ENCODE results near the gene PAK3. TPM values are rescaled to one million over a fixed set of nuclear protein-coding genes. Genes with fewer than 3 reads are reported as not detected.

PAK3 gene
- total RNA-seq, 1 donor from 2014 or later = 13.7 TPM

GRCh38 chrX:111165902-111166301, 69.9 kb downstream of the PAK3 start:
- Mint-ChIP-seq H3K36me3 (ENCODE audit: low read depth, unreplicated experiment) (no peaks in the 10 kb centered on the region), H3K9me3 (ENCODE audit: unreplicated experiment) (no peaks in the 10 kb centered on the region), H3K4me1 (ENCODE audit: low read depth, unreplicated experiment) (no peaks in the 10 kb centered on the region), H3K4me3 (ENCODE audit: unreplicated experiment) (no peak overlapping the region), H3K27ac (ENCODE audit: unreplicated experiment) (no peak overlapping the region), H3K27me3 (ENCODE audit: low read depth, unreplicated experiment) (no peaks in the 10 kb centered on the region)
- Histone ChIP-seq H3K4me3 (ENCODE audit: insufficient read depth, low read depth, low read length) (no peak overlapping the region), H3K79me2 (ENCODE audit: insufficient read depth, low read length) (no peaks in the 10 kb centered on the region), H3K36me3 (ENCODE audit: insufficient read depth, low read length) (no peaks in the 10 kb centered on the region), H3K27me3 (ENCODE audit: insufficient read depth, low read length) (no peaks in the 10 kb centered on the region), H3K4me2 (ENCODE audit: low read length) (no peak overlapping the region), H3K27ac (ENCODE audit: low read depth, low read length) (no peak overlapping the region), H3K4me1 (ENCODE audit: insufficient read depth, low read length) (no peaks in the 10 kb centered on the region), H2AFZ (ENCODE audit: low read depth, low read length) (no peak overlapping the region), H3K9ac (ENCODE audit: low read length) (no peak overlapping the region), H4K20me1 (ENCODE audit: insufficient read depth, low read length) (no peaks in the 10 kb centered on the region), H3K9me3 (ENCODE audit: insufficient read depth, low read depth, low read length) (no peaks in the 10 kb centered on the region)
- FAIRE-seq (peak; percentile 55), DNase-seq (ENCODE audit: low read depth) (no peak)
- TF ChIP-seq CTCF (IDR thresholded peaks at IDR 0.05; ENCODE audit: insufficient read depth, low read depth, low read length) = no peak
- no peak for TF ChIP-seq EZH2 (IDR thresholded peaks at IDR 0.05; ENCODE audit: insufficient read depth, low read length)

DNA sequence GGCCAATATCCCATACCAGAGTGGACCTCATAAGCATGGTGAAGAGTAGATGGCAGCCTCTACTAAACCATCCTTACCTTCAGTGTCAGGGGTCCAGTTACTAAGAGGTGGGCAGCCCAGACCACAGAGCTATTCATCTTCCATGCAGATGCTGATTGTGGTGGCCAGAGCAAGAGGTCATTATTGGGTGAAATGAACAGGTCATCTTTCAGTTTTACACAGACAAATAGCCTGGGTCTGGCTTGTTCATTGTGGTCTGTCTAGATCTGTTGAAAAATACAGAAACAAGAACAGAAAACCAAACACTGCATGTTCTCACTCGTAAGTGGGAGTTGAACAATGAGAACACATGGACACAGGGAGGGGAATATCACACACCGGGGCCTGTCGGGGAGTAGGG, 71.3 kb downstream of the PAK3 start:
- TF ChIP-seq EZH2 (IDR thresholded peaks at IDR 0.05; ENCODE audit: insufficient read depth, low read length) = no peak
- no peak for TF ChIP-seq CTCF (IDR thresholded peaks at IDR 0.05; ENCODE audit: insufficient read depth, low read depth, low read length)
- Histone ChIP-seq H3K9ac (ENCODE audit: low read length) (no peak overlapping the region), H4K20me1 (ENCODE audit: insufficient read depth, low read length) (no peaks in the 10 kb centered on the region), H3K4me2 (ENCODE audit: low read length) (no peak overlapping the region), H3K27me3 (ENCODE audit: insufficient read depth, low read length) (no peaks in the 10 kb centered on the region), H3K4me3 (ENCODE audit: insufficient read depth, low read depth, low read length) (no peak overlapping the region), H3K4me1 (ENCODE audit: insufficient read depth, low read length) (no peaks in the 10 kb centered on the region), H2AFZ (ENCODE audit: low read depth, low read length) (no peak overlapping the region), H3K9me3 (ENCODE audit: insufficient read depth, low read depth, low read length) (no peaks in the 10 kb centered on the region), H3K36me3 (ENCODE audit: insufficient read depth, low read length) (no peaks in the 10 kb centered on the region), H3K79me2 (ENCODE audit: insufficient read depth, low read length) (no peaks in the 10 kb centered on the region), H3K27ac (ENCODE audit: low read depth, low read length) (no peak overlapping the region)
- DNase-seq (ENCODE audit: low read depth) = no peak
- H3K27me3 Mint-ChIP-seq (ENCODE audit: low read depth, unreplicated experiment) = no peaks in the 10 kb centered on the region
- no peaks in the 10 kb centered on the region for H3K4me1 Mint-ChIP-seq (ENCODE audit: low read depth, unreplicated experiment)
- H3K36me3 Mint-ChIP-seq (ENCODE audit: low read depth, unreplicated experiment) = no peaks in the 10 kb centered on the region
- no peak overlapping the region for H3K4me3 Mint-ChIP-seq (ENCODE audit: unreplicated experiment)
- peak; percentile 72 for FAIRE-seq
- no peak overlapping the region for H3K27ac Mint-ChIP-seq (ENCODE audit: unreplicated experiment)
- no peaks in the 10 kb centered on the region for H3K9me3 Mint-ChIP-seq (ENCODE audit: unreplicated experiment)

DNA sequence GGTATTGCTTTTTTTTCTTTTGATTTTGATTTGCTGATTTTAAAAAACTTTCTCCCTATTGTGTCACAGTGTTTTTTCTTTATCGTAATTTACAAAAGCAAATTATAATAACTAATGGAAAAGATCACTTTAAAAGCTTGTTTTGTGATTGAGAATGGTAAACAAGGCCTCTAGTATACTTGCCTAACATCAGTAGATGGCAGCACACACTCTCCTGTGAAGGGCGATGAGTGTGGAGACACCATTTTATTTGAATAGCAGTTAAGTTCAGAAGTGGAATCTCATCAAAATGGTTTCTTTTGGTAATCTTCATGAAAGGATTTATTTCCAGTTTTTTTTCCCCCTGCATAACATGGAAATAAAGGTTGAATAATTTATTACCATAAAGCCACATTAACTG, 72.3 kb downstream of the PAK3 start:
- FAIRE-seq (peak; percentile 66), DNase-seq (ENCODE audit: low read depth) (no peak)
- Mint-ChIP-seq H3K36me3 (ENCODE audit: low read depth, unreplicated experiment) (no peaks in the 10 kb centered on the region), H3K27ac (ENCODE audit: unreplicated experiment) (no peak overlapping the region), H3K4me3 (ENCODE audit: unreplicated experiment) (no peak overlapping the region), H3K27me3 (ENCODE audit: low read depth, unreplicated experiment) (no peaks in the 10 kb centered on the region), H3K9me3 (ENCODE audit: unreplicated experiment) (no peaks in the 10 kb centered on the region), H3K4me1 (ENCODE audit: low read depth, unreplicated experiment) (no peaks in the 10 kb centered on the region)
- Histone ChIP-seq H2AFZ (ENCODE audit: low read depth, low read length) (no peak overlapping the region), H3K36me3 (ENCODE audit: insufficient read depth, low read length) (no peaks in the 10 kb centered on the region), H3K79me2 (ENCODE audit: insufficient read depth, low read length) (no peaks in the 10 kb centered on the region), H3K9me3 (ENCODE audit: insufficient read depth, low read depth, low read length) (no peaks in the 10 kb centered on the region), H3K27ac (ENCODE audit: low read depth, low read length) (no peak overlapping the region), H4K20me1 (ENCODE audit: insufficient read depth, low read length) (no peaks in the 10 kb centered on the region), H3K27me3 (ENCODE audit: insufficient read depth, low read length) (no peaks in the 10 kb centered on the region), H3K4me1 (ENCODE audit: insufficient read depth, low read length) (no peaks in the 10 kb centered on the region), H3K4me3 (ENCODE audit: insufficient read depth, low read depth, low read length) (no peak overlapping the region), H3K9ac (ENCODE audit: low read length) (no peak overlapping the region), H3K4me2 (ENCODE audit: low read length) (no peak overlapping the region)
- TF ChIP-seq CTCF (IDR thresholded peaks at IDR 0.05; ENCODE audit: insufficient read depth, low read depth, low read length) (no peak), EZH2 (IDR thresholded peaks at IDR 0.05; ENCODE audit: insufficient read depth, low read length) (no peak)

Data from astrocyte (in vitro differentiated cells and primary cell).